HG02642 (cell line): Measurements from ENCODE around the gene PROK1.
"Not testable (repeated sequence)": the region's sequence is repeated elsewhere in the genome, so short reads cannot be mapped to it uniquely, and the experiment has no call there.

Experiments used
- ATAC-seq: cut with Tn5 transposase; IDR thresholded peaks from one replicate; pipeline ENCODE4 v1.9.1; 2021; ENCODE audit warnings: mild to moderate bottlenecking; ENCODE audit not compliant: unreplicated experiment, poor library complexity

The PROK1 gene

GRCh38 chr1:110450929-110451328 is at the start of gene PROK1:
Gene PROK1 (plus strand): TSS chr1:110451149. CDS start chr1:110451217, 68 bp downstream.
- no peak for ATAC-seq

GRCh38 chr1:110403805-110404204 is 47.1 kb upstream of the PROK1 start:
- ATAC-seq = no peak

GRCh38 chr1:110404401-110404800 is 46.5 kb upstream of the PROK1 start:
- no peak for ATAC-seq

GRCh38 chr1:110406407-110406806 is 44.5 kb upstream of the PROK1 start:
- ATAC-seq = not testable (repeated sequence)

- ATAC-seq = peak; percentile 92
Measured at GRCh38 chr1:110407260-110408210, 43.4 kb upstream of the PROK1 start, which contains the start of gene LAMTOR5. Gene LAMTOR5 (minus strand): TSS chr1:110407694. CDS start chr1:110407620, 74 bp downstream.

- ATAC-seq = no peak
Measured at GRCh38 chr1:110408488-110408887, 42.5 kb upstream of the PROK1 start.

GRCh38 chr1:110409316-110409715 is 41.6 kb upstream of the PROK1 start:
- no peak for ATAC-seq

GRCh38 chr1:110411173-110411735 is 39.7 kb upstream of the PROK1 start:
- no peak for ATAC-seq

- no peak for ATAC-seq
Measured at GRCh38 chr1:110412576-110412975, 38.4 kb upstream of the PROK1 start.

GRCh38 chr1:110413045-110413444 is 37.9 kb upstream of the PROK1 start:
- ATAC-seq = not testable (repeated sequence)

- no peak for ATAC-seq
Measured at GRCh38 chr1:110418729-110419128, 32.2 kb upstream of the PROK1 start.

- ATAC-seq = no peak
Measured at GRCh38 chr1:110420023-110420662, 30.8 kb upstream of the PROK1 start.

GRCh38 chr1:110420874-110421793 is 29.8 kb upstream of the PROK1 start:
- no peak for ATAC-seq

- no peak for ATAC-seq
Measured at GRCh38 chr1:110424699-110425611, 26.0 kb upstream of the PROK1 start.

- ATAC-seq = no peak
Measured at GRCh38 chr1:110425612-110426152, 25.3 kb upstream of the PROK1 start.

GRCh38 chr1:110426854-110427253 is 24.1 kb upstream of the PROK1 start:
- no peak for ATAC-seq

- no peak for ATAC-seq
Measured at GRCh38 chr1:110428946-110429345, 22.0 kb upstream of the PROK1 start.

GRCh38 chr1:110430366-110430765 is 20.6 kb upstream of the PROK1 start:
- ATAC-seq = no peak

- ATAC-seq = no peak
Measured at GRCh38 chr1:110430901-110431300, 20.0 kb upstream of the PROK1 start.
